Ovary (tissue), 3 donors: ENCODE results near the gene SORCS2.

Experiments used
- EP300 ChIP-seq: sonication (generic); formaldehyde crosslinking; IDR thresholded peaks from one replicate; pipeline ENCODE4 v1.6.1; 2017; ENCODE audit warnings: antibody characterized with exemption
- POLR2A ChIP-seq: fragments of 450-650 bp; IDR thresholded peaks from one replicate; pipeline ENCODE4 v1.6.1; 2017; ENCODE audit warnings: antibody characterized with exemption, mild to moderate bottlenecking, moderate library complexity
- TF ChIP-seq, protein P1 (sequence below), 3 donors: fragments of 450-650 bp in 2 of 3; fragments of 200-600 bp in 1 of 3; IDR thresholded peaks; one replicate each; pipeline versions ENCODE4 v1.5.1 to v1.8.0; 2016 to 2022; ENCODE audit warnings: antibody characterized with exemption in 3 of 3, mild to moderate bottlenecking in 1 of 3
- donor health status: DM: no; HTN: no; CAD: no.

GRCh38 chr4:7361280-7361895, 169.1 kb downstream of the SORCS2 start:
- TF ChIP-seq, protein P1, sequence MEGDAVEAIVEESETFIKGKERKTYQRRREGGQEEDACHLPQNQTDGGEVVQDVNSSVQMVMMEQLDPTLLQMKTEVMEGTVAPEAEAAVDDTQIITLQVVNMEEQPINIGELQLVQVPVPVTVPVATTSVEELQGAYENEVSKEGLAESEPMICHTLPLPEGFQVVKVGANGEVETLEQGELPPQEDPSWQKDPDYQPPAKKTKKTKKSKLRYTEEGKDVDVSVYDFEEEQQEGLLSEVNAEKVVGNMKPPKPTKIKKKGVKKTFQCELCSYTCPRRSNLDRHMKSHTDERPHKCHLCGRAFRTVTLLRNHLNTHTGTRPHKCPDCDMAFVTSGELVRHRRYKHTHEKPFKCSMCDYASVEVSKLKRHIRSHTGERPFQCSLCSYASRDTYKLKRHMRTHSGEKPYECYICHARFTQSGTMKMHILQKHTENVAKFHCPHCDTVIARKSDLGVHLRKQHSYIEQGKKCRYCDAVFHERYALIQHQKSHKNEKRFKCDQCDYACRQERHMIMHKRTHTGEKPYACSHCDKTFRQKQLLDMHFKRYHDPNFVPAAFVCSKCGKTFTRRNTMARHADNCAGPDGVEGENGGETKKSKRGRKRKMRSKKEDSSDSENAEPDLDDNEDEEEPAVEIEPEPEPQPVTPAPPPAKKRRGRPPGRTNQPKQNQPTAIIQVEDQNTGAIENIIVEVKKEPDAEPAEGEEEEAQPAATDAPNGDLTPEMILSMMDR (IDR thresholded peaks at IDR 0.05): no peak
- no peak for TF ChIP-seq EP300
- no peak for TF ChIP-seq POLR2A
